T-helper 2 cell treated with Interferon-gamma antibody and Interleukin-4, amounts not matched to agents 5 μg/mL and 100 μg/mL, for 36 hours (primary cell): ENCODE results near the gene NANOS3.

Source experiments
- DNase-seq: peaks from one replicate; pipeline ENCODE4 v3.0.0; 2021; ENCODE audit warnings: low spot score
- H3K27ac Mint-ChIP-seq: one replicate; pipeline ENCODE4 v1.8.0; 2021; ENCODE audit warnings: mild to moderate bottlenecking, mixed read lengths
- H3K27me3 Mint-ChIP-seq: one replicate; pipeline ENCODE4 v1.8.0; 2021; ENCODE audit warnings: low read depth, mixed read lengths
- H3K36me3 Mint-ChIP-seq: one replicate; pipeline ENCODE4 v1.8.0; 2021; ENCODE audit warnings: low read depth, mixed read lengths
- H3K4me1 Mint-ChIP-seq: one replicate; pipeline ENCODE4 v1.8.0; 2021; ENCODE audit warnings: low read depth, mixed read lengths
- H3K4me3 Mint-ChIP-seq: one replicate; pipeline ENCODE4 v1.8.0; 2022; ENCODE audit warnings: mild to moderate bottlenecking, moderate library complexity, mixed read lengths
- H3K9me3 Mint-ChIP-seq: one replicate; pipeline ENCODE4 v1.8.0; 2021; ENCODE audit warnings: mixed read lengths

The NANOS3 gene

GRCh38 chr19:13881692-13882418 is 4.9 kb downstream of the NANOS3 start:
- Mint-ChIP-seq H3K4me3 (peak overlapping the region; percentile 73), H3K4me1 (peaks cover 32% of the 10 kb centered on the region), H3K27ac (peak overlapping the region; percentile 84), H3K9me3 (no peaks in the 10 kb centered on the region), H3K27me3 (no peaks in the 10 kb centered on the region), H3K36me3 (no peaks in the 10 kb centered on the region)
- peak; percentile 63 for DNase-seq

- Mint-ChIP-seq H3K36me3 (no peaks in the 10 kb centered on the region), H3K27ac (peak overlapping the region; percentile 84), H3K4me3 (peak overlapping the region; percentile 73), H3K9me3 (no peaks in the 10 kb centered on the region), H3K4me1 (peaks cover 32% of the 10 kb centered on the region), H3K27me3 (no peaks in the 10 kb centered on the region)
- no peak for DNase-seq
These were observed 5.5 kb downstream of the NANOS3 start for GRCh38 chr19:13882419-13882795.

GRCh38 chr19:13882836-13883235 is 5.9 kb downstream of the NANOS3 start:
- Mint-ChIP-seq H3K36me3 (no peaks in the 10 kb centered on the region), H3K4me3 (no peak overlapping the region), H3K27me3 (no peaks in the 10 kb centered on the region), H3K4me1 (peaks cover 32% of the 10 kb centered on the region), H3K9me3 (no peaks in the 10 kb centered on the region), H3K27ac (no peak overlapping the region)
- no peak for DNase-seq

- H3K27ac Mint-ChIP-seq, result peak overlapping the region; percentile 69
- H3K27me3 Mint-ChIP-seq, result no peaks in the 10 kb centered on the region
- no peaks in the 10 kb centered on the region for H3K36me3 Mint-ChIP-seq
- no peak for DNase-seq
- no peaks in the 10 kb centered on the region for H3K9me3 Mint-ChIP-seq
- H3K4me3 Mint-ChIP-seq, result no peak overlapping the region
- H3K4me1 Mint-ChIP-seq, result peaks cover 32% of the 10 kb centered on the region
These were observed 6.7 kb downstream of the NANOS3 start for GRCh38 chr19:13883516-13884064.

- Mint-ChIP-seq H3K27ac (no peak overlapping the region), H3K4me1 (peaks cover 29% of the 10 kb centered on the region), H3K36me3 (no peaks in the 10 kb centered on the region), H3K9me3 (no peaks in the 10 kb centered on the region), H3K4me3 (no peak overlapping the region), H3K27me3 (no peaks in the 10 kb centered on the region)
- DNase-seq, result no peak
These were observed 8.0 kb downstream of the NANOS3 start for GRCh38 chr19:13884726-13885591.

- no peak overlapping the region for H3K4me3 Mint-ChIP-seq
- H3K27me3 Mint-ChIP-seq, result no peaks in the 10 kb centered on the region
- peaks cover 22% of the 10 kb centered on the region for H3K4me1 Mint-ChIP-seq
- H3K27ac Mint-ChIP-seq, result no peak overlapping the region
- no peaks in the 10 kb centered on the region for H3K9me3 Mint-ChIP-seq
- no peaks in the 10 kb centered on the region for H3K36me3 Mint-ChIP-seq
- DNase-seq, result no peak
These were observed 9.0 kb downstream of the NANOS3 start for GRCh38 chr19:13885826-13886365.

GRCh38 chr19:13887018-13887436 is 10.1 kb downstream of the NANOS3 start:
- no peak overlapping the region for H3K27ac Mint-ChIP-seq
- H3K36me3 Mint-ChIP-seq, result no peaks in the 10 kb centered on the region
- H3K27me3 Mint-ChIP-seq, result no peaks in the 10 kb centered on the region
- H3K9me3 Mint-ChIP-seq, result no peaks in the 10 kb centered on the region
- H3K4me3 Mint-ChIP-seq, result no peak overlapping the region
- no peak for DNase-seq
- peaks cover 12% of the 10 kb centered on the region for H3K4me1 Mint-ChIP-seq

DNA sequence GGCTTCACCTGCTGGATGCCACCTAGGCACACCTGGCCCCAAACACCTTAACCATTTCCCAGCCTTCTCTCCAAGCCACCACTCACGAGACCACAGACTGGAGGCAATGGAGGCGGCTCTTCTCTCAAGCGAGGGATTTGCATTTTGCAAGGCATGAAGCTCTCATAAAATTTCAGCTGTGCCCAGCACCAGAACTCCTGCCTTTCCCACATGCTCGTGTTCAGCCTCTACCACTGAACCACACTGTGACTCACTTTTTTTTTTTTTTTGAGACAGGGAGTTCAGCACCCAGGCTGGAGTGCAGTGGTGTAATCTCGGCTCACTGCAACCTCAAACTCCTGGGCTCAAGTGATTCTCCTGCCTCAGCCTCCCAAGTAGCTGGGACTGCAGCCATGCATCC is 10.6 kb downstream of the NANOS3 start:
- no peaks in the 10 kb centered on the region for H3K27me3 Mint-ChIP-seq
- DNase-seq, result no peak
- peaks cover 7% of the 10 kb centered on the region for H3K4me1 Mint-ChIP-seq
- H3K9me3 Mint-ChIP-seq, result no peaks in the 10 kb centered on the region
- H3K36me3 Mint-ChIP-seq, result no peaks in the 10 kb centered on the region
- no peak overlapping the region for H3K27ac Mint-ChIP-seq
- H3K4me3 Mint-ChIP-seq, result no peak overlapping the region

DNA sequence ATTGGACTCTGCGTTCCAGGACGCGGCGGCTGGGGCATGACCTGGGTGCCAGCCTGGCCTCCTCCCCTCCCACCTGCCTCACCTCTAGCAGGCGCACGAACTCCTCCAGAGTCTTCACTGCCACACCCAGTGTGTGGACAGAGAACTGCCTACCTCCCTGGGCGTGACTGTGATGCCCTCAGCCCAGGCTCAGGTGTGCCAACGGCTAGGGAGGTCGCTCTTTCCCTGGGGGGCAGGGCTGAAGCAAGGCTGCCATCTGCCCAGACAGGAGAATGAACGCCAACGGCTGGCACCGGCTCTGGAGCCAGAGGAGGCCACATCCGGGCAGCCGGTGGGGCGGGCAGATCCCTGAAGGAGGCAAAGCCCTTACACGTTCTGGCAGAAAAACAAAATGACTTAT is 11.3 kb downstream of the NANOS3 start:
- Mint-ChIP-seq H3K4me3 (no peak overlapping the region), H3K27ac (no peak overlapping the region)

DNA sequence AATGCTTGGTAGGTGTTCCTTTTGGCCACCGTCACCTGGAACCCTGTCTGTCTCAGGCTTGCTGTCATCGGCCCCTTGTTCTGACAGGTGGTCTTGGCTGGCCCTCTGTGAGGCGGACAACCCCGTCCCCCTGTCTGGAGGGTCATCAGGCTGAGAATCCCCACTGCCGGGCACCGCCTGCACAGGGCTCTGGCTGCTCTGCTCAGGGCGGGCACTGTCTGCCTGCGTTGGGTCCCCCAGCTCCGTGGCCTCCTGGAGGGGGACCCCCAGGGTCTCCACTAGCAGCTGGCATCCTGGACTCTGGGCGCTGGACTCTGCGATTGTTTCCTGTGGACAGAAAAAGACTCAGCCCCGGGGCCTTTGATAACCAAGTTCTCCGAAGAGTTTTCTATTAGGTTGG is 13.2 kb downstream of the NANOS3 start:
- Mint-ChIP-seq H3K36me3 (no peaks in the 10 kb centered on the region), H3K27ac (no peak overlapping the region), H3K4me3 (no peak overlapping the region), H3K4me1 (no peaks in the 10 kb centered on the region), H3K9me3 (no peaks in the 10 kb centered on the region), H3K27me3 (no peaks in the 10 kb centered on the region)
- DNase-seq, result no peak

More for the DNA sequence above, 11.3 kb downstream of the NANOS3 start:
- H3K4me1 Mint-ChIP-seq, result peaks cover 4% of the 10 kb centered on the region
- no peaks in the 10 kb centered on the region for H3K27me3 Mint-ChIP-seq
- no peak for DNase-seq
- H3K36me3 Mint-ChIP-seq, result no peaks in the 10 kb centered on the region
- H3K9me3 Mint-ChIP-seq, result no peaks in the 10 kb centered on the region

DNA sequence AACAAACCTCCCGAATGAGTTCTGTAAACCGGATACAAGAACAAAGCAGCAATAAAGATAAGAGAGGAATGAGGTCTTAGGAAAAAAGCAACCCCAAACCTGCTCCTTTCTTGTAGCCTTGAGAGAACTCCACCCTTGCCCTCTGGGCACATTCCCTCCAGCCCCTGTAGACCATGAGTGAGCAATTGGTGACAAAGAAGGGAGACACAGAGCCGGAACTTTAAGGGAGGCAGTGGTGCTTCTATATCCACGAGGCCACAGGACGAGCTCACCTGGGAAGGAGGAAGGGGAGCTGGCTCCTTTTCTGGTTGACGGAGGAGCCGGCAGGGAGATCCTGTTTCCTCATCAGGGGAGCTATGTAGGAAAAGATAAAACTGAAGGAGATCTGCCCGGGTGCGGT is 15.9 kb downstream of the NANOS3 start:
- no peaks in the 10 kb centered on the region for H3K9me3 Mint-ChIP-seq
- DNase-seq, result no peak
- no peak overlapping the region for H3K4me3 Mint-ChIP-seq
- no peaks in the 10 kb centered on the region for H3K36me3 Mint-ChIP-seq
- H3K27ac Mint-ChIP-seq, result no peak overlapping the region
- H3K27me3 Mint-ChIP-seq, result no peaks in the 10 kb centered on the region
- H3K4me1 Mint-ChIP-seq, result no peaks in the 10 kb centered on the region

DNA sequence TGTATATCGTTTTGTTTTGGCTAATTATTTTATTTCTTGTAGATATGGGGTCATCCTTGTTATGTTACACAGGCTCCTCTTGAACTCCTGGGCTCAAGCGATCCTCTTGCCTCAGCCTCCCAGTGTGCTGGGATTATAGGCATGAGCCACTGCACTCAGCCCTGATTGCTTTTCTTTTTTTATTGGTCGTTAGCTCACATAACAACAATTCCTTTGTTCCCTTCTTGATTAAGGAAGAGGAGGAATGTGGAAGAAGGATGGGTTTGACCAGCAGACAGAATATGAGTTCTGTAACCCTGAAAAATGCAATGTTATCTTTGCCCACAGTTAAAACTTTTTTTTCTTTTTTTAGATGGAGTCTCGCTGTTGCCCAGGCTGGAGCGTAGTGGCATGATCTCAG is 17.6 kb downstream of the NANOS3 start:
- H3K4me3 Mint-ChIP-seq, result no peak overlapping the region
- DNase-seq, result no peak
- no peaks in the 10 kb centered on the region for H3K9me3 Mint-ChIP-seq
- H3K36me3 Mint-ChIP-seq, result no peaks in the 10 kb centered on the region
- H3K27ac Mint-ChIP-seq, result no peak overlapping the region
- H3K27me3 Mint-ChIP-seq, result no peaks in the 10 kb centered on the region
- H3K4me1 Mint-ChIP-seq, result no peaks in the 10 kb centered on the region

DNA sequence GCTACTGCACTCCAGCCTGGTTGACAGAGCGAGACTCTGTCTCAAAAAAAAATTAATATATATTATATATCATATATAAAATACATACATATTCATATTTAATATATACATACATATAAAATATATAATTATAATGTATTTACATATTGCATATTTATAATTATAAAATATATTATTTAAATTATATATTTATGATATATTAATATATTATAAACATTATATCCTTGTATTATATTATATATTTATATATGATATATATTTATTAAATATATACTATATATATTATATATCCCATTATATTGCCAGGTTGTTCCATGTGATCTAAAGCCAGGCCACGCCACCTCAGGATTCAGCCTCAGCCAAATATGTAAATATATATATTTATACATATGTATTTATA is 19.3 kb downstream of the NANOS3 start:
- Mint-ChIP-seq H3K9me3 (no peaks in the 10 kb centered on the region), H3K27me3 (no peaks in the 10 kb centered on the region), H3K4me3 (no peak overlapping the region), H3K36me3 (no peaks in the 10 kb centered on the region), H3K4me1 (no peaks in the 10 kb centered on the region), H3K27ac (no peak overlapping the region)
- DNase-seq, result no peak

- Mint-ChIP-seq H3K4me1 (no peaks in the 10 kb centered on the region), H3K27me3 (no peaks in the 10 kb centered on the region), H3K4me3 (no peak overlapping the region), H3K36me3 (no peaks in the 10 kb centered on the region), H3K27ac (no peak overlapping the region), H3K9me3 (no peaks in the 10 kb centered on the region)
- no peak for DNase-seq
These were observed 22.5 kb downstream of the NANOS3 start for GRCh38 chr19:13899393-13899792.
